GM15510 (cell line): Measurements from ENCODE around the gene NOL11.

Experiments used
- POLR2A ChIP-seq: IDR thresholded peaks from 3 replicates; pipeline ENCODE4 v1.6.1; 2011; ENCODE audit warnings: borderline replicate concordance; ENCODE audit not compliant: insufficient read length; ENCODE audit errors: extremely low read depth

NOL11 gene

DNA sequence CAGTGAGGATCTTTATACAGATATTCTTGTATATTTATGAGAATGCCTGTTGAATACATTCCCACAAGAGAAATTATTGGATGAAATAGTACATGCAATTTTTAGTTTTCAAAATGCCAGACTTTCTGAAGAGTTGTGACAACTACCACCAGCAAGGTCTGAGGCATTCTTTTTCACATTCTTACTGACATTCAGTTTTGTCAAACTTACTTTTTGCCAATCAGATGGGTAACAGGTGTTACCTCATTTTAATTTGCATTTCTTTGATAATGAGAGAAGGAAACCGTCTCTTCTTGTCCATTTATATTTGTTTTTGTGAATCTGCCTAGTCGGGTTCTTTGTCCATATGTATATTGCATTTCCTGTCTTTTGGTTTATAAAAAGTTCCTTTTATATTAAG is 24.3 kb downstream of the NOL11 start:
- TF ChIP-seq POLR2A = no peak

GRCh38 chr17:67746704-67747571 is 29.2 kb downstream of the NOL11 start:
- TF ChIP-seq POLR2A = no peak

GRCh38 chr17:67747681-67748235 is 30.0 kb downstream of the NOL11 start:
- no peak for TF ChIP-seq POLR2A

DNA sequence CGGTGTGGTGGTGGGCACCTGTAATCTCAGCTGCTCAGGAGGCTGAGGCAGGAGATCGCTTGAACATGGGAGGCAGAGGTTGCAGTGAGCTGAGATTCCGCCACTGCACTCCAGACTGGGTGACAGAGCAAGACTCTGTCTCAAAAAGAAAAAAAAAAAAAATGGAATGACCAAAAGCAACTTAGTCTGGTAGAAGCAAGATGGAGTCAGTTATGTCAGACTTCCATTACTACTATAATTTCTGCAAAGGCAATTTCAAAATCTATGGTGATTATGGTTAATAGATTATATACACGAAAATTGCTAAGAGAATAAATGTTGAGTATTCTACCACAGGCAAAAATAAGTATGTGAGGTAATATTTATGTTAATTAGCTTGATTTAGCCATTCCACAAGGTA is 32.3 kb downstream of the NOL11 start:
- no peak for TF ChIP-seq POLR2A

GRCh38 chr17:67751101-67752074 is 33.7 kb downstream of the NOL11 start:
- TF ChIP-seq POLR2A = no peak

DNA sequence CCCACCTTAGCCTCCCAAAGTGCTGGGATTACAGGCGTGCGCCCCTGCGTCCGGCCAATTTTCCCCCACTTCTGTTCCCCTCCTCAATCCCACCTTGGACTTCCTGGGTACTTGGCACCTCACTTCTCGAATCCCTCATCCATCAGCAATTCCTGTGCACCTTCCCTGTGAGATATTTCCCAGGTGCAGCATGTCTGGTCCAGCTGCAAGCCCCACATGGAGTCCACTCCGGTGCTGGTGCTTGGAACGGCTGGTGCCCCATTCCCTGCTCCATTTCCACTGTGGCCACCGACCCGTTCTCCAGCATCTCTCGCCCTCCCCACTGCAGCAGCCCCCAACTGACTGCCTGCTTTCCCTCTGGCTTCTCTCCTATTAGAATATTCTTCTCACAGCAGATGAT is 35.3 kb downstream of the NOL11 start:
- TF ChIP-seq POLR2A = no peak

GRCh38 chr17:67754001-67754400 is 36.3 kb downstream of the NOL11 start:
- no peak for TF ChIP-seq POLR2A

GRCh38 chr17:67759355-67760171 is 41.8 kb downstream of the NOL11 start:
- no peak for TF ChIP-seq POLR2A

GRCh38 chr17:67765623-67766022 is 47.9 kb downstream of the NOL11 start:
- no peak for TF ChIP-seq POLR2A

DNA sequence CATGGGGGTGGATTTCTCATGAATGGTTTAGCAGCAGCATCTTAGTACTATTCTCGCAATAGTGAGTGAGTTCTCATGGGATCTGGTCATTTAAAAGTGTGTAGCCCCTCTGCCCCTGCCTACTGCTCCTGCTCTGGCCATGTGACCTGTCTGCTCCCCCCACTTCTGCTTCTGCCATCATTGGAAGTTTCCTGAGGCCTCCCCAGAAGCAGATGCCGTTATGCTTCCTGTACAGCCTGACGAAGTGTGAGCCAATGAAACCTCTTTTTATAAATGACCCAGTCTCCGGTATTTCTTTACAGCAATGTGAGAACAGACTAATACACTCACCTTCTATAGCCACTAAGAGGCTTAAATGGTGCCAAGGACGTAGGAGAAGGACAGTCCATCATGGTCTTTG is 51.5 kb downstream of the NOL11 start:
- no peak for TF ChIP-seq POLR2A

DNA sequence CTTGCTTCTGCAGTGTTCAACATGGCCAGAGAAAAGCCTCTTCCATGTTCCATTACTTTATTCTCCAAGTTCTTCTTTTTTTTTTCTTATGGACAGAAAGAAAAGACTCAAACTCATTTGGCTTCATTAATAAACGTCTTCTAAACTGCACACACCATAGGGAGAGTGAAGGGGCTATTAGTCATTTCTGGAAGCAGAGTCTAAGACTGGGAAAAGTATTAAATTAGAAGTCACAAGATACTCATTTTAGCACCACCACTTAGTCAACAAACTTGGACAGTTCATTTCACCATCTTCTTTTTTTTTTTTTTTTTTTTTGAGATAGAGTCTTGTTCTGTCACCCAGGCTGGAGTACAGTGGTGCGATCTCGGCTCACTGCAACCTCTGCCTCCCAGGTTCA is 52.8 kb downstream of the NOL11 start:
- no peak for TF ChIP-seq POLR2A

DNA sequence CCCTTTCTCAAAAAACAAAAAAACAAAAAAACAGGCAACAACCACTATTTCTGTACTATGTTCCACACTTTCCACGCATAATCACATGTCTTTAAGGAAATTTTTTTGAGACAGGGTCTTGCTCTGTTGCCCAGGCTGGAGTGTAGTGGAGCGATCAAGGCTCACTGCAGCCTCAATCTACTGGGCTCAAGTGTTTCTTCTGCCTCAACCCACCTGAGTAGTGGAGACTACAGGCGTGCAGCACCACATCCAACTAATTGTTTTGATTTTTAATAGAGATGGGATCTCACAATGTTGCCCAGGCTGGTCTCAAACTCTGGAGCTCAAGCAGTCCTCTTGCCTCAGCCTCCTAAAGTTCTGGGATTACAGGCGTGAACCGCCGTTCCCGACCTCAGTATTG is 54.9 kb downstream of the NOL11 start:
- no peak for TF ChIP-seq POLR2A

- no peak for TF ChIP-seq POLR2A
Measured at GRCh38 chr17:67773246-67773645, 55.5 kb downstream of the NOL11 start.

DNA sequence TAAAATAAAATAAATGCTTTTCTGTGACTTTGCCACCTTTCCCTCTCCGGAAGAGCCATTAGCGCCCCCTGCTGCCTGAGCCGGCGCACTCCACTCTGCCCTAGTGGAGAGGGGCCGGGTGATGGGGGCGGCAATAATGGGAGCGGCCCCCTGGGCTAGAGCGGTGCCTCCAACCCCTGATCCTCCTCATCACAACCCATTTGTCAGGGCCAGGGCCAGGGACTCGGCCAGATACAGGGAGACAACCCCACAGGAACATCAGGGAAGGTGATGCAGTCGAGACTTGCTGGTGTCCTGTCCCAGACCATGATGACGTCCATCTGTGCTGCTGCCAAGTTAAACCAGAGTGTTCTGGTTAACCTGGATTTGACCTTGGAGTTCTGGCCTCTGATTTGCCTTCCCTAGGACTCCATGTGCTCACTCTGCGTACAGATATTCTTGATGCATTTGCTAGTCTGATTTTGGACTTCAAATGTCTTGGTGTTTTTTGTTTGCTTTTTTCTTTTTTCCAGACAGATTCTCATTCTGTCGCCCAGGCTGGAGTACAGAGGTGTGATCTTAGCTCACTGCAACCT is 61.4 kb downstream of the NOL11 start:
- no peak for TF ChIP-seq POLR2A
